ENCODE measurements around the gene TGFB1I1.

DNA sequence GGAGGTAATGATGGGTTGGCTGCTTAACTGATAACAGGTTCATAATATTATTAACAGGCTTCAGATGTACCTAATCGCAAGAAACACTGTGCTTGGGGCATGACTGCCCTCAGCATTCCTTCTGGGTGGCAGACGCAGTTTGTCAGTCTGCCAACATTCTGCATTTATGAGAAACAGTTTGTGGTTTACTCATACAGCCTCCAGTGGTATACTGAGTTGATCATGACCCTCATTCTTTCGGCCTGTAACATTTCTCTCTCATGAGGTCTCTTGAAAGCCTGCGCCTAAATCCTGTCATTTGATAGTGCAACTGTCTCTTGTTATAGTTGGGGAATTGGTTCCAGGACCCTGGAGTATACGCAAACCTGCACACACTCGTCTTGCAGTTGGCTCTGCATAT, 41.2 kb downstream of the TGFB1I1 start:
- no peak for TF ChIP-seq CTCF (IDR thresholded peaks at IDR 0.05)
- no peak for TF ChIP-seq MAFK (IDR thresholded peaks at IDR 0.05; ENCODE audit: partially characterized antibody)
- no peak for TF ChIP-seq ESRRA (IDR thresholded peaks at IDR 0.05; ENCODE audit: borderline replicate concordance, low read length)
- no peak for TF ChIP-seq NR3C1 (IDR thresholded peaks at IDR 0.05)
- TF ChIP-seq RCOR1 (IDR thresholded peaks at IDR 0.05; ENCODE audit: low read depth, low read length) = no peak
- no peak for TF ChIP-seq POLR2A (IDR thresholded peaks at IDR 0.05; ENCODE audit: low read length)
- TF ChIP-seq, protein P1, sequence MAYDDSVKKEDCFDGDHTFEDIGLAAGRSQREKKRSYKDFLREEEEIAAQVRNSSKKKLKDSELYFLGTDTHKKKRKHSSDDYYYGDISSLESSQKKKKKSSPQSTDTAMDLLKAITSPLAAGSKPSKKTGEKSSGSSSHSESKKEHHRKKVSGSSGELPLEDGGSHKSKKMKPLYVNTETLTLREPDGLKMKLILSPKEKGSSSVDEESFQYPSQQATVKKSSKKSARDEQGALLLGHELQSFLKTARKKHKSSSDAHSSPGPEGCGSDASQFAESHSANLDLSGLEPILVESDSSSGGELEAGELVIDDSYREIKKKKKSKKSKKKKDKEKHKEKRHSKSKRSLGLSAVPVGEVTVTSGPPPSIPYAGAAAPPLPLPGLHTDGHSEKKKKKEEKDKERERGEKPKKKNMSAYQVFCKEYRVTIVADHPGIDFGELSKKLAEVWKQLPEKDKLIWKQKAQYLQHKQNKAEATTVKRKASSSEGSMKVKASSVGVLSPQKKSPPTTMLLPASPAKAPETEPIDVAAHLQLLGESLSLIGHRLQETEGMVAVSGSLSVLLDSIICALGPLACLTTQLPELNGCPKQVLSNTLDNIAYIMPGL (CRISPR knock-in tag; IDR thresholded peaks at IDR 0.05; ENCODE audit: borderline replicate concordance) = no peak
- TF ChIP-seq RAD21 (conservative IDR thresholded peaks at IDR 0.05 in 1 of 2, IDR thresholded peaks at IDR 0.05 in 1 of 2) = no peak
- TF ChIP-seq REST (IDR thresholded peaks at IDR 0.05) = no peak
- no peak for TF ChIP-seq MYC (IDR thresholded peaks at IDR 0.05; ENCODE audit: borderline replicate concordance, low read length)
- no peak for TF ChIP-seq MAX (IDR thresholded peaks at IDR 0.05)

Measured in A549 (cell line).